PC-9 (cell line): ENCODE measurements around the gene PMAIP1.

Experiments used
- EZH2 ChIP-seq: fragments of 200-600 bp; sonication (generic); IDR thresholded peaks from 2 replicates; pipeline ENCODE4 v1.8.0; 2017; ENCODE audit warnings: antibody characterized with exemption, low read depth
- TF ChIP-seq, protein P1 (sequence below): fragments of 200-600 bp; sonication (generic); conservative IDR thresholded peaks from 2 replicates; pipeline ENCODE4 v1.6.1; 2017; ENCODE audit warnings: mixed run types, antibody characterized with exemption, mild to moderate bottlenecking, moderate library complexity

DNA sequence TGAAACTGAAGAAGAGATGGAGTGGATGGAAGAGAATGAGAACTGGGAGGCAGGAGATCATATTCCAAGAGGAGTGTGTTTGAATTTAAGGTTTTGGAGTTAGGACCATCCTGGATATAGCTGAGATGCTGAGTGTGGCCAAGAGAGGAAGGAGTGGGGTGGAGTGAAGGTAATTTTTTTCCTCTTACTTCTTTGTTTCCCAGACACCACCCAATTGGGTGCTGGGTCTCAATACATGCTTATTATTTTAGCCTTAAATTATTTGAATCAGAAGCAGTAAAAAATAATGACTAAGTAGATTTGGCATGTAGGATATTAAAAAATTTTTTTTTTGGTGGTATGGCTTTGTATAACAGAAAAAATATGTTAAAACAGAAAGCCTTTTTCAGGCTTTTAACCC, 39.3 kb downstream of the PMAIP1 start:
- TF ChIP-seq, protein P1, sequence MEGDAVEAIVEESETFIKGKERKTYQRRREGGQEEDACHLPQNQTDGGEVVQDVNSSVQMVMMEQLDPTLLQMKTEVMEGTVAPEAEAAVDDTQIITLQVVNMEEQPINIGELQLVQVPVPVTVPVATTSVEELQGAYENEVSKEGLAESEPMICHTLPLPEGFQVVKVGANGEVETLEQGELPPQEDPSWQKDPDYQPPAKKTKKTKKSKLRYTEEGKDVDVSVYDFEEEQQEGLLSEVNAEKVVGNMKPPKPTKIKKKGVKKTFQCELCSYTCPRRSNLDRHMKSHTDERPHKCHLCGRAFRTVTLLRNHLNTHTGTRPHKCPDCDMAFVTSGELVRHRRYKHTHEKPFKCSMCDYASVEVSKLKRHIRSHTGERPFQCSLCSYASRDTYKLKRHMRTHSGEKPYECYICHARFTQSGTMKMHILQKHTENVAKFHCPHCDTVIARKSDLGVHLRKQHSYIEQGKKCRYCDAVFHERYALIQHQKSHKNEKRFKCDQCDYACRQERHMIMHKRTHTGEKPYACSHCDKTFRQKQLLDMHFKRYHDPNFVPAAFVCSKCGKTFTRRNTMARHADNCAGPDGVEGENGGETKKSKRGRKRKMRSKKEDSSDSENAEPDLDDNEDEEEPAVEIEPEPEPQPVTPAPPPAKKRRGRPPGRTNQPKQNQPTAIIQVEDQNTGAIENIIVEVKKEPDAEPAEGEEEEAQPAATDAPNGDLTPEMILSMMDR = no peak
- TF ChIP-seq EZH2 = no peak
